CD14-positive monocyte (primary cell): Measurements from ENCODE around the gene DSCAML1. TPM values are rescaled to one million over a fixed set of nuclear protein-coding genes. Genes with fewer than 3 reads are reported as not detected.
"Not testable (repeated sequence)": the region's sequence is repeated elsewhere in the genome, so short reads cannot be mapped to it uniquely, and the experiment has no call there.

Experiments
- DNase-seq, 3 donors: peaks; one replicate each; pipeline ENCODE4 v3.0.0-alpha.2; 2011 to 2022
- H2AFZ ChIP-seq: 2 replicates; pipeline ENCODE4 v1.6.0; 2012; ENCODE audit warnings: mild to moderate bottlenecking, low read depth, low read length, inconsistent platforms; ENCODE audit not compliant: insufficient read depth, poor library complexity, severe bottlenecking
- H3K27ac ChIP-seq, 2 donors: 1 replicate in 1 of 2; 2 replicates in 1 of 2; pipeline ENCODE4 v1.5.1; 2012 to 2013; ENCODE audit warnings: low read length in 2 of 2, control low read depth in 1 of 2, inconsistent platforms in 1 of 2, low read depth in 1 of 2, mild to moderate bottlenecking in 1 of 2
- H3K27me3 ChIP-seq, 2 donors: one replicate each; pipeline versions ENCODE4 v1.6.0 to v1.6.1; 2011 to 2013; ENCODE audit warnings: low read length in 2 of 2; ENCODE audit not compliant: control insufficient read depth in 2 of 2, insufficient read depth in 2 of 2
- H3K36me3 ChIP-seq, 2 donors: replicated peaks in 1 of 2; 1 replicate in 1 of 2; 2 replicates in 1 of 2; pipeline versions ENCODE4 v1.5.1 to v1.6.1; 2012 to 2013; ENCODE audit warnings: low read length in 2 of 2, control low read depth in 1 of 2, inconsistent platforms in 1 of 2, mild to moderate bottlenecking in 1 of 2; ENCODE audit not compliant: insufficient read depth in 2 of 2, control insufficient read depth in 1 of 2
- H3K4me1 ChIP-seq, 2 donors: 1 replicate in 1 of 2; 2 replicates in 1 of 2; pipeline versions ENCODE4 v1.5.1 to v1.6.1; 2012 to 2013; ENCODE audit warnings: low read length in 2 of 2, control low read depth in 1 of 2, inconsistent platforms in 1 of 2, mild to moderate bottlenecking in 1 of 2, moderate library complexity in 1 of 2; ENCODE audit not compliant: insufficient read depth in 2 of 2, control insufficient read depth in 1 of 2
- H3K4me2 ChIP-seq: replicated peaks from 2 replicates; pipeline ENCODE3; 2012; ENCODE audit warnings: low read length, moderate library complexity, mild to moderate bottlenecking; ENCODE audit not compliant: poor library complexity, severe bottlenecking; ENCODE audit errors: extremely low read depth
- H3K4me3 ChIP-seq, 3 experiments: fragments of 200-600 bp in 1 of 3; sonication (generic) in 1 of 3; replicated peaks in 1 of 3; 1 replicate in 2 of 3; 2 replicates in 1 of 3; pipeline ENCODE4 v1.5.1; 2011 to 2013; ENCODE audit warnings: low read length in 3 of 3, mild to moderate bottlenecking in 3 of 3, control low read depth in 2 of 3, low read depth in 2 of 3, inconsistent platforms in 1 of 3, moderate library complexity in 1 of 3
- H3K79me2 ChIP-seq: 2 replicates; pipeline ENCODE4 v1.6.0; 2012; ENCODE audit warnings: mild to moderate bottlenecking, control low read depth, inconsistent platforms, low read length, moderate library complexity; ENCODE audit not compliant: insufficient read depth
- H3K9ac ChIP-seq: 2 replicates; pipeline ENCODE4 v1.6.0; 2017; ENCODE audit warnings: low read length, mild to moderate bottlenecking; ENCODE audit not compliant: insufficient read depth, poor library complexity, severe bottlenecking
- H3K9me3 ChIP-seq, 2 donors: replicated peaks in 1 of 2; 1 replicate in 1 of 2; 2 replicates in 1 of 2; pipeline versions ENCODE4 v1.5.1 to v1.6.1; 2012 to 2013; ENCODE audit warnings: low read length in 2 of 2, control low read depth in 1 of 2; ENCODE audit not compliant: control insufficient read depth in 1 of 2, insufficient read depth in 1 of 2
- H4K20me1 ChIP-seq: 2 replicates; pipeline ENCODE4 v1.6.0; 2012; ENCODE audit warnings: mild to moderate bottlenecking, low read length, control low read depth, moderate library complexity; ENCODE audit not compliant: insufficient read depth
- H3K27ac Mint-ChIP-seq, 7 donors: one replicate each; pipeline ENCODE4 v1.8.0; 2020; ENCODE audit warnings: mild to moderate bottlenecking in 7 of 7, mixed read lengths in 7 of 7, moderate library complexity in 6 of 7, inconsistent platforms in 2 of 7
- H3K27me3 Mint-ChIP-seq, 3 donors: one replicate each; pipeline ENCODE4 v1.8.0; 2021 to 2022; ENCODE audit warnings: low read depth in 3 of 3, mild to moderate bottlenecking in 3 of 3, mixed read lengths in 3 of 3, moderate library complexity in 3 of 3, inconsistent platforms in 1 of 3
- H3K36me3 Mint-ChIP-seq, 2 donors: one replicate each; pipeline ENCODE4 v1.8.0; 2020; ENCODE audit warnings: mixed read lengths in 2 of 2, inconsistent platforms in 1 of 2, mild to moderate bottlenecking in 1 of 2
- H3K4me1 Mint-ChIP-seq: one replicate; pipeline ENCODE4 v1.8.0; 2020; ENCODE audit warnings: mild to moderate bottlenecking, mixed read lengths
- H3K4me3 Mint-ChIP-seq, 2 donors: one replicate each; pipeline ENCODE4 v1.8.0; 2020; ENCODE audit warnings: mild to moderate bottlenecking in 2 of 2, mixed read lengths in 2 of 2, moderate library complexity in 1 of 2
- H3K9me3 Mint-ChIP-seq, 7 donors: one replicate each; pipeline ENCODE4 v1.8.0; 2020 to 2022; ENCODE audit warnings: mixed read lengths in 7 of 7, mild to moderate bottlenecking in 6 of 7, moderate library complexity in 6 of 7, inconsistent platforms in 2 of 7
- CTCF ChIP-seq: fragments of 200-600 bp; IDR thresholded peaks from one replicate; pipeline ENCODE4 v1.8.0; 2022; ENCODE audit warnings: antibody characterized with exemption, mild to moderate bottlenecking
- WGBS: methylation state at CpG from one replicate; pipeline ENCODE4 v1.1.5; 2013; ENCODE audit warnings: missing lambda C conversion rate; ENCODE audit not compliant: insufficient coverage; 5-methylcytosine and 5-hydroxymethylcytosine counted together
- intact Hi-C, 2 donors: fragments of 100-400 bp; cut with micrococcal nuclease; formaldehyde crosslinking; loops; one replicate each; pipeline versions ENCODE4 v1.15.0 to v1.15.1; 2023
- polyA plus RNA-seq, 3 donors: library from polyadenylated mRNA; depleted of rRNA in 1 of 3; unstranded in 2 of 3; stranded (reverse) in 1 of 3; fragments of 300-500 nt in 2 of 3; fragments of >200 nt in 1 of 3; fragmentation: Illumina TruSeq in 2 of 3; gene quantifications; 1 replicate in 2 of 3; 2 replicates in 1 of 3; pipeline ENCODE4 v1.2.3, GENCODE V29; 2012 to 2021

Gene DSCAML1
- polyA plus RNA-seq, 3 donors: not detected

GRCh38 chr11:117814766-117815261 is 17.8 kb upstream of the DSCAML1 start:
- Mint-ChIP-seq H3K4me3 (peak overlapping the region; percentile 37 to 53), H3K9me3 (peaks cover 0 to 3% (median 0%) of the 10 kb centered on the region in 7 donors), H3K36me3 (no peaks in the 10 kb centered on the region), H3K4me1 (peaks cover 53% of the 10 kb centered on the region), H3K27me3 (peaks cover 2 to 5% (median 4%) of the 10 kb centered on the region in 3 donors), H3K27ac (peak overlapping the region; percentile 95 to 99 (median 99))
- no peak for TF ChIP-seq CTCF
- peak overlapping the region; percentile 99 to 100 for H3K27ac ChIP-seq
- peak overlapping the region; percentile 37 for H3K4me2 ChIP-seq
- no peaks in the 10 kb centered on the region for H3K79me2 ChIP-seq
- peak overlapping the region in 1 of 3 experiments; percentile 26 for H3K4me3 ChIP-seq
- DNase-seq: peak; percentile 71 to 82 (median 81)
- intact Hi-C loops: loop anchor here in 1 of 2 donors (5.0 kb wide), 2 partner anchors 172 to 388 kb away; partner anchors contain the start of gene IL10RA
- H3K9me3 ChIP-seq: no peaks in the 10 kb centered on the region
- H3K4me1 ChIP-seq: peaks cover 62 to 63% of the 10 kb centered on the region in 2 donors
- peak overlapping the region; percentile 10 for H2AFZ ChIP-seq
- WGBS: 3% methylated on average over 8 of the region's 14 CpGs
- H3K27me3 ChIP-seq: no peaks in the 10 kb centered on the region
- peak overlapping the region; percentile 79 for H3K9ac ChIP-seq
- H3K36me3 ChIP-seq: no peaks in the 10 kb centered on the region
- no peaks in the 10 kb centered on the region for H4K20me1 ChIP-seq

DNA sequence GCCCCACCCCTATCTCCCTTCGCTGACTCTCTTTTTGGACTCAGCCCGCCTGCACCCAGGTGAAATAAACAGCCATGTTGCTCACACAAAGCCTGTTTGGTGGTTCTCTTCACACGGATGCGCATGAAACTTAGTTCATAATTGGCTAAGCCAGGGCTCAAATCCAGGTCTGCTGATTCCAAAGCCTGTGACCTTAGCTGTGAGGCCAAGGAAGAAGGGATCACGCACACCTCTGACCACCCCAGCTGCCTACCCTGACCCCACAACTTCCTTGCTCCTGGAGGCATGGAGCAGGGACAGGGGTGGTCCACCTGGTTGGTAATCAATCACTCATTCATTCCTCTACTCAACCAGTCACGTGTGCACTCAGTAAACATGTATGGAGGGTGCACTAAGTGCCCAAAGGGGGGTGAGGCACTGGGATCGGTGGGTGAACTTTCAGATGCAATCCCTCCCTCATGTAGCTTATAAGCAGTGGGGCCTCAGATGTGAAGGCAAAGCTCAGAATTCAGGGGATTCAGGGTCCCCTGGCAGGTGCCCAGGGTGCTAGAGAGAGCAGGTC is 17.3 kb upstream of the DSCAML1 start:
- Histone ChIP-seq H3K4me2 (no peak overlapping the region), H3K9me3 (no peaks in the 10 kb centered on the region), H3K79me2 (no peaks in the 10 kb centered on the region), H3K4me3 (peak overlapping the region in 1 of 3 experiments; percentile 26), H3K9ac (peak overlapping the region; percentile 79), H4K20me1 (no peaks in the 10 kb centered on the region), H2AFZ (peak overlapping the region; percentile 10), H3K4me1 (peaks cover 65 to 67% of the 10 kb centered on the region in 2 donors), H3K36me3 (no peaks in the 10 kb centered on the region), H3K27ac (peak overlapping the region; percentile 99 to 100), H3K27me3 (no peaks in the 10 kb centered on the region)
- no peak overlapping the region for H3K4me3 Mint-ChIP-seq
- peaks cover 58% of the 10 kb centered on the region for H3K4me1 Mint-ChIP-seq
- peaks cover 0 to 3% (median 0%) of the 10 kb centered on the region in 7 donors for H3K9me3 Mint-ChIP-seq
- peaks cover 2 to 8% (median 4%) of the 10 kb centered on the region in 3 donors for H3K27me3 Mint-ChIP-seq
- no peak for TF ChIP-seq CTCF
- no peak for DNase-seq
- 95% methylated on average over 4 of the region's 7 CpGs for WGBS
- peak overlapping the region; percentile 95 to 99 (median 99) for H3K27ac Mint-ChIP-seq
- intact Hi-C loops: no loop called here
- H3K36me3 Mint-ChIP-seq: no peaks in the 10 kb centered on the region

- H3K36me3 Mint-ChIP-seq, H3K9me3 Mint-ChIP-seq, H2AFZ ChIP-seq, H3K27me3 Mint-ChIP-seq, DNase-seq, intact Hi-C loops, H3K4me3 ChIP-seq, H3K9me3 ChIP-seq, H3K27ac ChIP-seq, H3K4me2 ChIP-seq, H3K9ac ChIP-seq, H4K20me1 ChIP-seq, H3K79me2 ChIP-seq, H3K27me3 ChIP-seq, H3K36me3 ChIP-seq: not testable (repeated sequence)
- Mint-ChIP-seq H3K27ac (peak overlapping the region in 1 of 7 donors; percentile 88), H3K4me1 (peaks cover 58% of the 10 kb centered on the region), H3K4me3 (peak overlapping the region in 1 of 2 donors; percentile 5)
- whole genome bisulfite sequencing: 91% methylated on average over 11 of the region's 12 CpGs
- peaks cover 65 to 66% of the 10 kb centered on the region in 2 donors for H3K4me1 ChIP-seq
Observed at GRCh38 chr11:117810056-117810451, 13.0 kb upstream of the DSCAML1 start.
